Measurements from ENCODE around the gene PDLIM7. TPM values are rescaled to one million over a fixed set of nuclear protein-coding genes. Genes with fewer than 3 reads are reported as not detected.

PDLIM7 gene
- polyA plus RNA-seq, 1 donor (not counting 4 experiments of a cell fraction or from before 2014, with no cell fraction given) = 48.5 TPM

DNA sequence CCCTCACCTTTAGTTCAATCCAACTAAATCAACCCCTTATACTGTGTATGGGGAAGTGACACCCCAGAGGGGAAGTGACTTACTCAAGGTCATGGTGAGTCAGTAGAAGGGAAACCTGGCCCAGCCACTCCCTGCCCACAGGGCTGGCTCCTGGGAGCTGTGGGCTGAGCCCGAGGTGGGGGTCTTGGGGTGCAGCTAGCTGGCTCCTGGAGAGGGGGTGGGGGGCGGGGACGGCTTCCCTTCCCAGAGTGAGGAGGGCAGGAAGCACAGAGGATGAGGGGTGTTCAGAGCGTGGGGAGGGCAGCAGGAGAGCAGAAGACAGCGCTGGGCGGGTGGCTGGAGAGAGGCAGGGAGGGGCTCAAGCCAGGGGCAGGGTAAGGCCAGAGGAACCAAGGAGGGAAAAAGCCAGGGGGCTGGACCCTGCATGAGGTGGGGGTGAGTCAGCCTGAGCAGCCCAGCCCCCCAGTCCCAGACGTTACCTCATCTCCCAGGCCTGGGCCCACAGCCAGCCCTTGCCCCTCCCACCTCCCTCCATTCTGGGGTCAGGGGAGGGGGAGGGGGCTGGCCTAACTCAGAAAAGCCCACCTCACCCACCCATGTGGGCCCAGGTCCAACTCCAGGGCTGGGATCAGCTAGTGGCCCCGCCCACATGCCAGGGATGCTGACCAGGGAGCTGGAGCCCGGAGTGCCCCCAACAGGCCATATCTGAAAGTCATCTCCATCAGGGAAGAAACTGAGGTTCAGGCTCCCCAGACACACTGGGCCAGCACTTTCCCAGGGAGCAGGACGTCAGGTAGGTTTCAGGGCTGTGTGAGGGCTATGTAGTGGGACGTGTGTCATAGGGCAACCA is 2.8 kb downstream of the PDLIM7 start:
- DNase-seq (ENCODE audit: low read depth, low spot score) = peak; percentile 36
- H2AFZ ChIP-seq (ENCODE audit: control insufficient read depth, low read length) = no peak overlapping the region

DNA sequence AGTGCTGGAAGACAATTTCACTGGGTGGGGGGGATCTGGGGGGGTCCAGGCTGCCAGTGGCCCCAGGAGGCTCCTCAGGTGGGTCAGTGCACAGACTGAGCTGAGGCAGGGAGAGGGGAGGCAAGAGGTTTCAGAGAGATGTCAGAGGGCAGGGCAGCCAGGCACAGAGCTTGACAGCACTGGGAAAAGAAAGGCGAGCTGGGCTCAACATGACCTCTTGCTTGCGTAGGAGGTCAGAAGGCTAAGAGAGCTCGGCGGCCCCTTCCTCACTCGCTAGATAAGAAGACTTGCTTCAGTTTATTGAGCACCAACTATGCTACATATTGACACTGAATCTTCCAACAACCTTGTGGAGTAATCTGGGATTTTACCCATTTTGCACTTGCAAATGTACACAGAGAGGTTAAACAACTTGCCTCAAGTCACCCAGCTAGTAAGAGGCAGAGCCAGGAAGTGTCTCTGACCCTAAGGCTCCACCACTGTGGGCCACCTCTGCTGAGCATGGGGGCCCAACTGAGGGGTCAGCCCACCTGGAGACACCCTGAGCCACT is 3.5 kb downstream of the PDLIM7 start:
- H3K36me3 ChIP-seq (ENCODE audit: control insufficient read depth in 2 of 2, extremely low read depth in 1 of 2, insufficient read depth in 2 of 2, low read length in 2 of 2) = peaks cover 17 to 28% of the 10 kb centered on the region in 2 experiments
- DNase-seq (ENCODE audit: low read depth, low spot score) = no peak
- H3K4me2 ChIP-seq (ENCODE audit: control insufficient read depth, extremely low read depth, insufficient read depth, low read depth, low read length) = peak overlapping the region; percentile 59
- peaks cover 4% of the 10 kb centered on the region for H3K9me1 ChIP-seq (ENCODE audit: control insufficient read depth, extremely low read depth, insufficient read depth, low read length)
- peaks cover 29% of the 10 kb centered on the region for H3K79me2 ChIP-seq (ENCODE audit: control insufficient read depth, insufficient read depth, low read length)
- no peak overlapping the region for H2AFZ ChIP-seq (ENCODE audit: control insufficient read depth, low read length)
- H3K27ac ChIP-seq (ENCODE audit: control insufficient read depth, insufficient read depth, low read length) = peak overlapping the region; percentile 80
- H3K4me3 ChIP-seq (ENCODE audit: control insufficient read depth in 2 of 3, extremely low read depth in 1 of 3, insufficient read depth in 2 of 3, low read depth in 1 of 3, low read length in 3 of 3) = peak overlapping the region in 1 of 3 experiments; percentile 29
- H4K20me1 ChIP-seq (ENCODE audit: control insufficient read depth, extremely low read depth, insufficient read depth, low read length) = peaks cover 5% of the 10 kb centered on the region
- H3K4me1 ChIP-seq (ENCODE audit: control insufficient read depth, extremely low read depth, insufficient read depth, low read length) = peaks cover 42% of the 10 kb centered on the region
- no peaks in the 10 kb centered on the region for H3K9me3 ChIP-seq (ENCODE audit: control insufficient read depth, low read depth, low read length)
- TF ChIP-seq EZH2 (IDR thresholded peaks at IDR 0.05; ENCODE audit: low read length) = no peak
- TF ChIP-seq, protein P1, sequence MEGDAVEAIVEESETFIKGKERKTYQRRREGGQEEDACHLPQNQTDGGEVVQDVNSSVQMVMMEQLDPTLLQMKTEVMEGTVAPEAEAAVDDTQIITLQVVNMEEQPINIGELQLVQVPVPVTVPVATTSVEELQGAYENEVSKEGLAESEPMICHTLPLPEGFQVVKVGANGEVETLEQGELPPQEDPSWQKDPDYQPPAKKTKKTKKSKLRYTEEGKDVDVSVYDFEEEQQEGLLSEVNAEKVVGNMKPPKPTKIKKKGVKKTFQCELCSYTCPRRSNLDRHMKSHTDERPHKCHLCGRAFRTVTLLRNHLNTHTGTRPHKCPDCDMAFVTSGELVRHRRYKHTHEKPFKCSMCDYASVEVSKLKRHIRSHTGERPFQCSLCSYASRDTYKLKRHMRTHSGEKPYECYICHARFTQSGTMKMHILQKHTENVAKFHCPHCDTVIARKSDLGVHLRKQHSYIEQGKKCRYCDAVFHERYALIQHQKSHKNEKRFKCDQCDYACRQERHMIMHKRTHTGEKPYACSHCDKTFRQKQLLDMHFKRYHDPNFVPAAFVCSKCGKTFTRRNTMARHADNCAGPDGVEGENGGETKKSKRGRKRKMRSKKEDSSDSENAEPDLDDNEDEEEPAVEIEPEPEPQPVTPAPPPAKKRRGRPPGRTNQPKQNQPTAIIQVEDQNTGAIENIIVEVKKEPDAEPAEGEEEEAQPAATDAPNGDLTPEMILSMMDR (optimal IDR thresholded peaks at IDR 0.05 in 1 of 3, IDR thresholded peaks at IDR 0.05 in 1 of 3, conservative IDR thresholded peaks at IDR 0.05 in 1 of 3; ENCODE audit: extremely low read depth in 1 of 3, insufficient read depth in 2 of 3, low read length in 3 of 3) = no peak
- dilution Hi-C loops (cut with MboI; ENCODE audit: extremely low pct_ligation_motif_present, low sequenced_read_pairs) = no loop called here
- no peak for FAIRE-seq
- peak overlapping the region; percentile 64 for H3K9ac ChIP-seq (ENCODE audit: control insufficient read depth, extremely low read depth, insufficient read depth, low read length)
- no peaks in the 10 kb centered on the region for H3K27me3 ChIP-seq (ENCODE audit: control insufficient read depth, extremely low read depth, insufficient read depth, low read length)

More for the DNA sequence above, 2.8 kb downstream of the PDLIM7 start:
- H3K9me1 ChIP-seq (ENCODE audit: control insufficient read depth, extremely low read depth, insufficient read depth, low read length) = peaks cover 4% of the 10 kb centered on the region
- H3K79me2 ChIP-seq (ENCODE audit: control insufficient read depth, insufficient read depth, low read length) = peaks cover 29% of the 10 kb centered on the region
- peaks cover 5% of the 10 kb centered on the region for H4K20me1 ChIP-seq (ENCODE audit: control insufficient read depth, extremely low read depth, insufficient read depth, low read length)
- peak overlapping the region; percentile 59 for H3K4me2 ChIP-seq (ENCODE audit: control insufficient read depth, extremely low read depth, insufficient read depth, low read depth, low read length)
- peak; percentile 52 for FAIRE-seq
- peak overlapping the region; percentile 64 for H3K9ac ChIP-seq (ENCODE audit: control insufficient read depth, extremely low read depth, insufficient read depth, low read length)
- H3K4me3 ChIP-seq (ENCODE audit: control insufficient read depth in 2 of 3, extremely low read depth in 1 of 3, insufficient read depth in 2 of 3, low read depth in 1 of 3, low read length in 3 of 3) = peak overlapping the region in 1 of 3 experiments; percentile 29
- H3K27me3 ChIP-seq (ENCODE audit: control insufficient read depth, extremely low read depth, insufficient read depth, low read length) = no peaks in the 10 kb centered on the region
- peaks cover 14 to 26% of the 10 kb centered on the region in 2 experiments for H3K36me3 ChIP-seq (ENCODE audit: control insufficient read depth in 2 of 2, extremely low read depth in 1 of 2, insufficient read depth in 2 of 2, low read length in 2 of 2)
- H3K4me1 ChIP-seq (ENCODE audit: control insufficient read depth, extremely low read depth, insufficient read depth, low read length) = peaks cover 42% of the 10 kb centered on the region
- no peaks in the 10 kb centered on the region for H3K9me3 ChIP-seq (ENCODE audit: control insufficient read depth, low read depth, low read length)
- H3K27ac ChIP-seq (ENCODE audit: control insufficient read depth, insufficient read depth, low read length) = peak overlapping the region; percentile 80
- TF ChIP-seq EZH2 (IDR thresholded peaks at IDR 0.05; ENCODE audit: low read length) = no peak
- TF ChIP-seq, protein P1 (optimal IDR thresholded peaks at IDR 0.05 in 1 of 3, IDR thresholded peaks at IDR 0.05 in 1 of 3, conservative IDR thresholded peaks at IDR 0.05 in 1 of 3; ENCODE audit: extremely low read depth in 1 of 3, insufficient read depth in 2 of 3, low read length in 3 of 3) = peak in 2 of 3 experiments; percentile 25 to 35
- dilution Hi-C loops (cut with MboI; ENCODE audit: extremely low pct_ligation_motif_present, low sequenced_read_pairs) = no loop called here
